ENCODE results near the gene TIGD1. TPM values are rescaled to one million over a fixed set of nuclear protein-coding genes. Genes with fewer than 3 reads are reported as not detected.
"Not testable (repeated sequence)": the region's sequence is repeated elsewhere in the genome, so short reads cannot be mapped to it uniquely, and the experiment has no call there.

TIGD1 gene
- total RNA-seq, 2 experiments from 2014 or later: 6.1 to 9.6 TPM

- Mint-ChIP-seq H3K4me1 (peaks cover 10% of the 10 kb centered on the region), H3K36me3 (peaks cover 2% of the 10 kb centered on the region), H3K9me3 (ENCODE audit: low read depth) (peaks cover 3% of the 10 kb centered on the region), H3K4me3 (no peak overlapping the region), H3K27me3 (peaks cover 6% of the 10 kb centered on the region), H3K27ac (no peak overlapping the region)
- DNase-seq: no peak
- ATAC-seq: no peak
- CTCF ChIA-PET: interaction anchor here (0.9 kb wide), 1 partner anchor 9 kb away, joined by 3 read pairs; the partner anchor contains the start of genes EIF4E2 and TIGD1
Measured at GRCh38 chr2:232541195-232541960, 9.0 kb downstream of the TIGD1 start.

- no peak overlapping the region for H3K4me3 Mint-ChIP-seq
- no peak for DNase-seq
- peaks cover 7% of the 10 kb centered on the region for H3K4me1 Mint-ChIP-seq
- H3K36me3 Mint-ChIP-seq: peaks cover 2% of the 10 kb centered on the region
- H3K27me3 Mint-ChIP-seq: peaks cover 6% of the 10 kb centered on the region
- no peak for ATAC-seq
- H3K9me3 Mint-ChIP-seq (ENCODE audit: low read depth): peaks cover 4% of the 10 kb centered on the region
- CTCF ChIA-PET: interaction anchor here (0.9 kb wide), 1 partner anchor 10 kb away, joined by 3 read pairs; the partner anchor contains the start of genes EIF4E2 and TIGD1
- H3K27ac Mint-ChIP-seq: no peak overlapping the region
Measured at GRCh38 chr2:232540441-232541041, 9.8 kb downstream of the TIGD1 start.

GRCh38 chr2:232539298-232540231 lies 10.8 kb downstream of the TIGD1 start, which contains the start of gene CHRNG:
Gene CHRNG, plus strand, starts transcription at chr2:232539692. Its CDS starts 56 bp downstream, at chr2:232539748.
- ATAC-seq (no peak), DNase-seq (no peak)
- Mint-ChIP-seq H3K27me3 (peaks cover 6% of the 10 kb centered on the region), H3K27ac (no peak within 1 kb of the TSS), H3K4me3 (no peak within 1 kb of the TSS), H3K36me3 (peaks cover 2% of the 10 kb centered on the region), H3K4me1 (peaks cover 7% of the 10 kb centered on the region), H3K9me3 (ENCODE audit: low read depth) (peaks cover 4% of the 10 kb centered on the region)
- CTCF ChIA-PET: no interaction called here

- ATAC-seq (no peak), DNase-seq (no peak)
- Mint-ChIP-seq H3K4me1 (peaks cover 7% of the 10 kb centered on the region), H3K4me3 (no peak overlapping the region), H3K9me3 (ENCODE audit: low read depth) (peaks cover 4% of the 10 kb centered on the region), H3K36me3 (no peaks in the 10 kb centered on the region), H3K27ac (no peak overlapping the region), H3K27me3 (peaks cover 6% of the 10 kb centered on the region)
- CTCF ChIA-PET: interaction anchor here (0.7 kb wide), 2 partner anchors 11 to 601 kb away, joined by 3 read pairs; no protein-coding TSS in a partner anchor
Measured at GRCh38 chr2:232538671-232539070, 11.7 kb downstream of the TIGD1 start.

GRCh38 chr2:232537499-232537898 lies 12.9 kb downstream of the TIGD1 start:
- peaks cover 7% of the 10 kb centered on the region for H3K4me1 Mint-ChIP-seq
- DNase-seq: no peak
- H3K36me3 Mint-ChIP-seq: no peaks in the 10 kb centered on the region
- CTCF ChIA-PET: no interaction called here
- no peak for ATAC-seq
- H3K27me3 Mint-ChIP-seq: peaks cover 6% of the 10 kb centered on the region
- H3K4me3 Mint-ChIP-seq: no peak overlapping the region
- peaks cover 4% of the 10 kb centered on the region for H3K9me3 Mint-ChIP-seq (ENCODE audit: low read depth)
- H3K27ac Mint-ChIP-seq: no peak overlapping the region

- Mint-ChIP-seq H3K4me3 (no peak overlapping the region), H3K27ac (no peak overlapping the region), H3K27me3 (peaks cover 6% of the 10 kb centered on the region), H3K4me1 (peaks cover 7% of the 10 kb centered on the region), H3K36me3 (no peaks in the 10 kb centered on the region), H3K9me3 (ENCODE audit: low read depth) (peaks cover 4% of the 10 kb centered on the region)
- DNase-seq: no peak
- CTCF ChIA-PET: no interaction called here
- ATAC-seq: no peak
Measured at GRCh38 chr2:232537079-232537478, 13.3 kb downstream of the TIGD1 start.

- Mint-ChIP-seq H3K27me3 (peaks cover 6% of the 10 kb centered on the region), H3K9me3 (ENCODE audit: low read depth) (peaks cover 4% of the 10 kb centered on the region), H3K36me3 (no peaks in the 10 kb centered on the region), H3K4me3 (no peak overlapping the region), H3K27ac (no peak overlapping the region), H3K4me1 (peaks cover 7% of the 10 kb centered on the region)
- CTCF ChIA-PET: no interaction called here
- ATAC-seq (no peak), DNase-seq (no peak)
Measured at GRCh38 chr2:232535761-232536530, 14.4 kb downstream of the TIGD1 start.

- H3K27me3 Mint-ChIP-seq: peaks cover 6% of the 10 kb centered on the region
- no peaks in the 10 kb centered on the region for H3K36me3 Mint-ChIP-seq
- H3K4me3 Mint-ChIP-seq: no peak overlapping the region
- DNase-seq (no peak), ATAC-seq (no peak)
- H3K4me1 Mint-ChIP-seq: peaks cover 7% of the 10 kb centered on the region
- peaks cover 4% of the 10 kb centered on the region for H3K9me3 Mint-ChIP-seq (ENCODE audit: low read depth)
- CTCF ChIA-PET: no interaction called here
- H3K27ac Mint-ChIP-seq: no peak overlapping the region
Measured at GRCh38 chr2:232534940-232535651, 15.3 kb downstream of the TIGD1 start.

- H3K27me3 Mint-ChIP-seq: peaks cover 6% of the 10 kb centered on the region
Measured at GRCh38 chr2:232533944-232534710, 16.2 kb downstream of the TIGD1 start.

GRCh38 chr2:232532821-232533220 lies 17.5 kb downstream of the TIGD1 start:
- H3K27me3 Mint-ChIP-seq; ATAC-seq; H3K36me3 Mint-ChIP-seq; DNase-seq; H3K4me3 Mint-ChIP-seq; H3K9me3 Mint-ChIP-seq (ENCODE audit: low read depth); CTCF ChIA-PET; H3K4me1 Mint-ChIP-seq; H3K27ac Mint-ChIP-seq: not testable (repeated sequence)

More at GRCh38 chr2:232533944-232534710, 16.2 kb downstream of the TIGD1 start:
- H3K9me3 Mint-ChIP-seq (ENCODE audit: low read depth): peaks cover 4% of the 10 kb centered on the region
- DNase-seq (no peak), ATAC-seq (no peak)
- H3K4me1 Mint-ChIP-seq: peaks cover 9% of the 10 kb centered on the region
- no peak overlapping the region for H3K4me3 Mint-ChIP-seq
- no peak overlapping the region for H3K27ac Mint-ChIP-seq
- no peaks in the 10 kb centered on the region for H3K36me3 Mint-ChIP-seq
- CTCF ChIA-PET: interaction anchor here (0.7 kb wide), 1 partner anchor 44 kb away, joined by 3 read pairs; no protein-coding TSS in a partner anchor

- Mint-ChIP-seq H3K9me3 (ENCODE audit: low read depth) (peaks cover 4% of the 10 kb centered on the region), H3K27ac (no peak overlapping the region), H3K36me3 (no peaks in the 10 kb centered on the region), H3K27me3 (peaks cover 5% of the 10 kb centered on the region), H3K4me1 (peaks cover 8% of the 10 kb centered on the region), H3K4me3 (no peak overlapping the region)
- CTCF ChIA-PET: no interaction called here
- DNase-seq (no peak), ATAC-seq (no peak)
Measured at GRCh38 chr2:232532419-232532818, 17.9 kb downstream of the TIGD1 start.
